ENCODE measurements around the gene CADM1.

Gene CADM1

DNA sequence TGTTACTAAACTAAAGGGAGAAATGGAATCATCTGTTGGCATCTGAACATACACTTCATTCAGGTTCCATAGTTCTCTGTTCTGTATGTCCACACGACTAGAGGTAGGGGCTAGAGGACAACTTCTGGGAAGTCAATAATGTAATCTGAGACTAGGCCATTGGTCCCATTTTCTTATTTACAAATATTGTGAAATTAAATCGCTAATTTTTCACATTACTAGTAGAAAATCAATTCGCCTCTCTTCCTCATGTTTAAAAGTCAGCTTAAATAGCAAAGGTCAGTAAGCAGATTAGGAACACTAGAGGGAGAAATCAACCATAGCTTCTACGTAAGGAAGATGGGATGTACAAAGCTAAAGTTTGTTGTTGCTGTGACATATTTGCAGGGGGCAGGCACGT is 59.7 kb downstream of the CADM1 start:
- DNase-seq = no peak

DNA sequence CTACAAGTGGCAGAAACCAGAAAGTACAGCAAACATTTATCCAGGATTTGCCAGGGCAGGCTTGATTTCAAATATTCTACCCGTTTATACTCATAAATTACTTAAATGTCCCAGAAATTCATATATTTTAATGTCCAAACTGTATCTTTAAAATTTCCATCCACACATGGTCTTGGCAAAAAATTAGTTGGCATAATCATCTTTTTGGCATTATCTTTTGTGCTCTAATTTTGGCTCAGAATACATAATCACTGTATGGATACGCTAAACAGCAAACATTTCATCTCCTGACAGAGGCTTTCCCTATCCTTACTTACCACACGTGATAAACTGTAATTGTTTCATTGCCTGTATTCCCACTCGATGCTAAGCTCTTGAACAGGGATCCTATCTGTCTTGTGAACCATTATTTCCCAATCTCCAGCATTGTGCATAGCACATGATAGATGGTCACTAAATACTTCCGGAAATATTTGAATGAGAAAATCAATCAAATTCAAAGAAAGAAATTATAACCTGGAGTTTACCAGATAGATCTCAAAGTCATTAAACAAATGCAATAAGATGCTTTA is 64.2 kb downstream of the CADM1 start:
- DNase-seq = no peak

DNA sequence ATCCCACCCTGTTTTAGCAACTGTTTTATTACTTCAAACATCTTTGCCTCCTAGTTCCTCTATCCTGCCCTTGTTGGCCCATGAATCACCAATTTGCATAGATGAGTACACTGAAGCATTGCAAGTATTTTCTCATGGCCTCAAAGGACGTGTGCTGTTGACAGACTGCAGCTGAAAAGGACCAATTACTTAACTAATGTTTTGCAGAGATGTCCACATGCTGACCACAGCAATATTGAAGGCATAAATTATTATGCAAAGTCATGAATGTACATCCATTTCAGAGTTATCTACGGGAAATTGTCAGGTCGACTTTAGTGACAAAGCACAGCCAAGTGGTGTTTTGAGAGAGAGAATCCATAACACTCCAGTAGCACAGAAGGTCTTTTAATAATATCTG is 64.8 kb downstream of the CADM1 start:
- DNase-seq = peak; percentile 89

DNA sequence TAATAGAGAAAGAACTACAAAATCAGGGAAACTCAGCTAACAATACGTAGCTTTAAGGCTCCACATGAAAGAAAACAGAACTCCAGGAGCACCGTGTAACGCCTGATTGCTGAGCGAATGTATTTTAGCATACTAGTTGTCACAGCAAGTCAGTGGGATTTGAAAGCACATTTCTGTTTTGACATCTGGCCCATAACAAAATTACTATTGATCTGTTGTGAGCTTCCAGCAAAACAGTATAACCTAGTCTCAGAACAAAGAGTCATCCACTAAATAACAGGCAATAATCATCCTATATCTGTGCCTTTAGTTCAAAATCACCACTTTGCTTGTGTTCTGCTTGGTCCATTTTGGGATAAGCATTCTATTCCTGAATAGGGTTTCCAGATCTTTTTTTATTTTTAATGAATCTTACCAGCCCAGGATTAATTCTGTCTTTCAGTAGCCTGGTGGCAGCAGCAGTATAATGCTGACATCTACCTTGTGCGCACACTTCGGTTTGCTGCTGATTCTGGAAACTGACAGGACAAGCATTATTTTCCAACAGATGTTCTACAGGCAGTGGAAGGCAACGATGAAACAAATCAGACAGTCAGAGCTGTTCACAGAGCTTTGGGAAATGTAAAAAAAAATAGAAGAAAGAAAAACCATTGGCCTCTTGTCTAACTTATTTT is 66.2 kb downstream of the CADM1 start:
- no peak for DNase-seq

DNA sequence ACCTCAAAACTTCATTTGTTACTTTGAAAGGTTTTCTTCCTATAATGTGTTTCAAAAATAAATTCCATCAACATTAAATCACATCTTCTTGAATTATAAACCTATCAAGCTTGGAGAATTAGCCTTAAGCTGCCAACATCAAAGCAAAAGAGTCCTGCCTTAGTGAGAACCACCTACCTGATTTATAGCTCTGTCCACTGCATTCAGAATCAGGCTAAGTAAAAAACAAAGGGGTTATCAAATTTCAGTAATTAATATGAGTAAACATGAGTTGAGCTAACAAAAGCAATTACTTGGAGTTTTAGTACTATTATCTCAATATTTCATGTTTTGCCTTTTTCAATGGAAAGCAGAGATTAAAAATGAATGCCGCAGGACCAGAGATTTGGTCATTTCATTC is 73.9 kb downstream of the CADM1 start:
- no peak for DNase-seq

DNA sequence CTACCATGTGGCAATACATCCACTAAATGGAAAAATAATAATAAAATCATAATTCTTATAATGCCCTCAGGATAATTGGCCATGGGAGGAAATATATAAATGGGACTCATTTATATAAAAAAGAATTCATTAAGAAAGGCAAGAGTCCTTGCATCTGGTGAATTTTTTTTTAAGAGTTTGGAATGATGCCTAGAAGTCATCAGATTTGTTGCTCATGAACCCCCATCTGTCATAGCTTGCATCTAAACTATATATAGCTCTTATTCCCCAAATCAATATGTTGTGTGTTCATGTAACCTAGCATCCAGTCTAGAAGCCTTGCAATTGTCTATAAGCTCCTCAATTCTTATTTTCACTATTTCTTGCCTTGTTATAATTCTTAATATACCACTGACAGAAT is 75.9 kb downstream of the CADM1 start:
- peak; percentile 36 for DNase-seq

DNA sequence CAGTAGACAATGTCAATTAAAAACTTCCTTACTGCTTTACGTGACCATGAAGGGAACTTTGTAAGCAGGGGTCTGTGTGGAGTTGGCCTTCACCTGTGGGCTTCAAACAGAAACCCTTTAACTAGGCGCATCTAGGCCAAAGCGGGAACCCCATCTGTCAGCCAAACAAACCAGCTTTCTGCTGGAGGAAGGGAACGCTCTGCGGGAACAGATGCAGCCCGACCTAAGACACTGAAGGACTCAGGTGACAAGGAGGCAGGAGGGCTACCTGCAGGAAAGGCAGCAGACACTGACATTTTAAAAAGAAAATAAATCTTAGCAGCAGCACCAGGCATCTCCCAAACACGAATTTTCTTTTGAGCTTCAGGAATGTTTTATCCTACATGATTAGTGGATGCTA is 78.4 kb downstream of the CADM1 start:
- no peak for DNase-seq

DNA sequence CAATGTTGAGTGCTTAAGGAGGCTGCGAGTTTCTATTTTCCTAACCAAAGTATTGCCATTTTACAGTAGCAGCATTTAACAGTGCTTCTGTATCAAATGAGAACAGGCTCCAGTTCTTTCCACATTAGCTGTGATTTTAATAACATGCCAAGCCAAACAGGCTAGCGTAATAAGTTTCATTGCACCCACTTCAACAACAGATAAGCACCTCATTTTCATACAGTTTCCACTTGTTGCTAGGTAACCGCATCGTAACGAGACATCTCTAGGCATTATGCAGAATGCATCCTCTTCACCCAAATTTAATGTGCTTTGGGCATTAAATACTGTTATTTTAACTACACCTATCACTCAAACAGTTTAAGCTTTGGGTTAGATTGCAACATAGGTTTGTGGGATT is 79.0 kb downstream of the CADM1 start:
- DNase-seq = no peak

DNA sequence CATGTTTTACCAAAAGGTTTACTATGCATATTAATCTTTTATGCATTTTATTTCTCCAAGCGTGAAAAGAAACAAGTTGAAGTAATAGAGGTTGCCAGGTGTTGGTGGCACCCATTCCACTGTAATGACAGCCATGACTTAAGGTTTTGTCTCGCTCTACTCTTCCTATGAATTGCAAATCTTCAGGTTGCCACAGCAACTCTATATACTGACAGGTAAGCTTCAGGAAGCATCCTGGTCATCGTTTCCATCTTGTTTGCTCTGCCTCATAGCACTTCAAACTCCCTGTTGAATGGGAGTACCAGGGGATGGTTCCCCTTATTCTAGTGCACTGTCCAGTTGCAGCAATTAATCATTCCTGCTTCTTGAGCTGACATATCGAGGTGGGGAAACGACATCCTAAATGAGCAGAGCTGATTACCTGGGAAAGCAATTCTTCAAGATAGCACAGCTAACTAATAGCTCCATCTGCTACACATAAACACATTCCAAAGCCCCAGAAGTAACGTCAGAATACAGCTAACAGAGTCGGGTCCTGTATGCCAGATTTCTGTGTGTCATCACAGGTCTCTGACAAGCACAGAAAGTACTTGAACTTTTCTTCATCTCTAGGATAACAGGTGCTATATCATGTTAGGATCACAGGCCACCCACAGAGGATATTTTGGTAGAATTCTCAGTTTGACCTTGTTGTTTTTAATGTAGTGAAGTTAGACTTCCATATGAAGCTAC is 80.3 kb downstream of the CADM1 start:
- peak; percentile 27 for DNase-seq

DNA sequence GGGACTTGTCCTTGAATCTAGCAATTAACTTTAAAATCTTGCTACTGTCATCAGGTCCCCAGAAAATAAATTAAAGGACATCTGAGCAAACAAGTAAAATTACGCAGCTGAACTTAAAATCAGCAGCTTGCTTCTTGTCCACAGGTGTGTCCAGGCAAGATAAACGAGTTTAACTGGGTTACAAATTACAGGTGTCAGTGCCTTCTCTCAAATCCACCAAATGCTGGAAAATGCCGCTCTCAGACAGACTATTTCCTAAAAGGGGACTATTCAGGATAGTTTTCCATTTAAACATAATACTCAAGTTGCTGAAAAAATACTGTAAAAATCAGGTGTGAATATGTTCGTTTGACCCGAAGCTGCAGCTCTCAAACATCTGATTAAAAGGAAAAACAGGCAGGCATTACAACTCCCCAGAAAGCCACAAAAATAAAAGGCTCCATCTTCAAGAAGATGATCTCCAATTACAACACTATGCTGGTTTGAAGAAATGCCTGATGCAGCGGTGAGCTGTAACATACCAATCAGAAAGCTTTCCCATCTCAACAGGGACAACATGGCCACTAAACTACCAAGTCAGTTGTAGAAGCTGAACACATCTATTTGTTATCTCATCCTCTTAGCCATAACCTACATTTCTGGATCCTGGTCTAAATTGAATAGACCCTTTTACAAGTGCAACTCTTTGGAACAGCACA is 82.1 kb downstream of the CADM1 start:
- peak; percentile 18 for DNase-seq

DNA sequence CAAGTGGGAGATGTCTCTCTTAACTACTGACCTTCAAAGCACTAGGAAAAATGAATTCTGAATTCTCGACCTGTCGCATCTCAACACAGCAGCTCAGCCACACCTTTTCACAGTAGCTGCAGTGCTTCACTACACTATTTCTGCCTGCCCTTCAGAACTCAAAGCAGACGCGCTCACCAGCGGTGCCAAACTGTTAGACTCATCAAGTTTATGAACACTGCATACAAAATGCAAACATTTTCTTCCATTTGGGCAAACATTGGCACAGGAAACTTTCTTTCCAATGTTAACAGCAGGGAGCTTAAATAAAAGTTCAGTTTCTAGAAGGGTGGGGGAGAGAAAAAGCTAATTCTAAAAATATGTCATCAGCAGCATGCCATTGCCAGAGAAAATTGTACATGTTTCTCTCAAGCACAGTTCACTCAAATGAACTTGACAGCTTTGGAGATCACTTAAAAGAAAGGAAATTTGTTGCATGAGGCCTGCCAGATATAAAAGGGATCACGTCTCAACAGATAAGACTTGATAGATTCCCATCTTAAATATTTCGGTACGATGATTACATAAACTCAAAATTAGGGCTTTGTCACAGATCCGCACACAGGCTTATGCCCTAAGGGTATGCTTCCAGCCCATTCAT is 82.7 kb downstream of the CADM1 start:
- no peak for DNase-seq

DNA sequence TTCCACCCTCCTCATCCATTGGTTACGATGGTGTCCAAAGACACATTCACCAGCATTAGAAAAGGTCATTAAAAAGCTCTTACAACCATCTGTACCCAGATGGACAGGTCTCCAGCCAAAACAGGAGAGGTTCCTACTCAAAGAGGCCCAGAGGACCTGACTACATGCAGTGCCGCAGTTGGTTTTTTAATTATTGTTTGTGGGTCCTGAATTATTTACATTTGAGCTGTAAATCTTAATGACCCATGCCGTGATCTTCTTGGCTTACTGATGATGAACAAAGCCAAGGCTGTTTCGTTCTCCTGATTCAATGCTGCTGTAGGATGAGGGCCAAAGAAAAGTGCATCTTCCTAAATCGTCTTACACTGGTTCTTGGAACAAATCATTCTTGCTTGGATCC is 83.7 kb downstream of the CADM1 start:
- DNase-seq = no peak

DNA sequence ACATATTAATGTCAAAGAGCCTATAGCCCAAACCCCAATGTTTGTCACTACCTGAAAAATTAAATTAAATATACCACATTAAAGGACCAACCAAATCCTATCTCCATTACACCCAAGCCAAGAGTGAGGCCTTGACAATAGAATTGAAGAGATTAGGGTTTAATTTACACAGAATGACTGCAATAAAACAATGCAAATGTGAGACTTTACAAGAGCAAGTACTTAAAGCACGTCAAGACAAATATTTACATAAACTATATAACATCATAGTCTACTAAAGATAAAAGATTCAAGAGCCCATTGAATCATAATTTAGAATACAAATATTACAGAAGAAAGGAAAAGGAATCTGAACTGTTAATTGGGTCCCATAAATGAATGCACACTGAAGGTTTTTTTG is 85.6 kb downstream of the CADM1 start:
- no peak for DNase-seq

DNA sequence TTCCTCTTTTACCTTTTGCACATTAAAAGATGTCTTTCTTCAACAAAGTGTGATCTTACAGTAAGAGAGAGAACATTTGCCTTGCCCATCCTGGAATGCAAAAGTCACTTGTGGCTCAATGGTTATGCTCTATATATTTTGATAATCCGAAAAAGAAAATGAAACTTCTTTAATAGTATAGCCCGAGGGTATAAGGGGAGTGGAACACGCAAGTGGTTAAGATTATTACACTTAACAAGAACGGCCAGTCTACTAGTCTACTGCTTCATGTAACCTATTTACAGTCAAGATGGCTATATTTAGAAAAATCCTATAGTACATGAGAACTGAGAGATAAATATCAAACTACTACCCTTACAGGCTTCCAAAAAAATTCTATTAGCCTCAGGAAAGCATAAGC is 86.1 kb downstream of the CADM1 start:
- no peak for DNase-seq

DNA sequence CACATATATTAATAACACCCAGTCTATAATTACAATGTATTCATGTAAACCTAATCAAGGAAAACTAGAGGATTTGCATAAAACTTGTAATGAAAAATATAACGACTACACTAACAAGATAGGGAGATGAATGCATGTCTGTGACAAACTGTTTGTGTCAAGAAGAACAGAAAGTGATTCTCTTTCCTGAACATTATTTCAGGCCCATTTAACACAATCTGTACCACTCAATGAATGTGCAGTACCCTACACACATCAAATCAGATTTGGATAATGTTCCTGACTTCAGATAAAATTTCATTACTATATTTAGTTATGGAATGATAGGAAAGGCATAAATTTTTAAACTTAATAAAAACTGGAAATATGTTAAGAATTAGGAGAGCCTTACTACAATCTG is 93.1 kb downstream of the CADM1 start:
- DNase-seq = no peak

DNA sequence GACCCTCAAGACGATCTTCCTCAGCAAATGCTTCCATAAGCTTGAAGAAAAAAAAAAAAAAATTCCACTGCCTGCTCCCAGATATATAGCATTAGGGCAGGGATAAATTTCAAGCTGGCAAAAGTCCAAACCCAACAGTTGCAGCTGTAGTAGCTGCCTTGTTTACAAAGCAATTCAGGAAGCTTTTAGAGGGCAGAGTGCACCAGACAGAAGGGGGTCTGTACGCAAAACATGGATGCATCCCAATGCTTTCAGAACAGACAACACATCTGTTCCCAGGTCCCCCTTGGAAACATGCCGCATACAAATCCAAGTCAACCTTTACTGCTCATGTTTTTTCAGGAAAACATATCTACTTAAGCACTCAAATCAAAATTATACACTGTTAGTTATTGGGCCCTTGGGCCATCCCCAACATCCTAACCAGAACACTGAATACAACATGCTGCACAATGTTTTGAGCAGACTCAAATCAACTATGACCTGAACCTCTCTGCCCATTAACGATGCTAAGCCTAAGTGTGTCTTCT is 94.5 kb downstream of the CADM1 start:
- DNase-seq = peak; percentile 29

DNA sequence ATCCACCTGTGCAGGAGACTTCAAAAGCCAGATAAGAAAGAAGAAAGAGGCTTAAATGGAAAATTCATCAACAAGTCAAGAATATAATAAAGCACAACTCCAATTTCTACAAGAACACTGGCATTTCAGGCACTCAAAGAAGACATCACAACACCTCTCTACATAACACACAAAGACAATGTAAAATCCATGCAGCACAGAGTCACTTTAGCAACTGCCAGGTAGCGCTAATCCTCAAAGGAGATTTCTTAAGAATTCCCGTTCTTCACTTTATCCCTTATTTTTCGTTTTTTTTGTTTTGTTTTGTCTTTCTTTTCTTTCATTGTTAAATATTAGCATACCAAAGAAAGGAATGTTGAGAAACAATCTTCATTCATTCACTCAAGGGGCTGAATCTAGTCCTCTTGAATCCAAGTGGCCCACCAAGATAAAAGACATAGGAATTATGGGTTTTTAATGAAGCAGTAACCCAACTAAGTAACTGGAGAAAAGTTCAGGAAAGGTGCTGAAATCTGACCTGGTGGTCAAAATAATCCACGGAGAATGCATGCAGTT is 95.0 kb downstream of the CADM1 start:
- no peak for DNase-seq

DNA sequence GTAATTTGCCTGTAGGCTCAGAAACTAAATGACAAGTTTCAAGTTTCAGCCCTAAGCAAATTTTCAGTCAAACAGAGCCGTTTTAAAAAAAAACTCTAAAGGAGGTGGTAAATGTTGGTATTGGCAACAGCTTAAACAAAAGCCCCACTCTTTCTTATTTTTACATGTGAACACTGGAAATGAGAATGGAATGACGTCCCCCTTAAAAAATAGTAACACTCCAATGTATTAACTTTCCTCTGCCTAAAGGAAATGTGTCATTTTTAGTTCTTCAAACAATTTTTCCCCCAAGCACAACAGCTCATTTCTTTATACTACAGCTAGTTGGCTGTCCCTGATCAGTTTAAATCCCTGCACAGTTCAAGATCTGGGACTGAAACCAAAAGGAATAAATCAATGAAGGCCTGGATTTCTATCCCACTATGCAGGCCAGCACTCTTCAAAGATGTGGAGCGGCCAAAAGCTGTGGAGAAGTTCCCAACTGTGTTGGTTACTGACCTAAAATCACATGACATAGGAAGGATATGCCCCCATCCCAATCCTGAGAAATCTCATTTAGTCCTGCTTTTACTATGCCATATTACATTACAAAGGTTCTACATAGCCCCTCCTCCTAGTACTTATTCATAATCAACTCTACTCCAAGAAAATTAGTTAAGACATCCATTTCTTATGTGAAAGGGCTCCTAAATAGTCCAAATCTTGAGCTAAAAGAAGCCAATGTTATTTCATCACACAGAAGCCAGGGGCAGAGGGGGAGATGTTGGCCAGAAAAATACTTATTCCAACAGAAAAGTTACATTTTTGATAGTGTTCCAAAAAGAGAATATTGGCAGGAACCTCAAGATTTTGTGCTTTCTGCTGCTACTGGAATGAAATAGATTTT is 95.9 kb downstream of the CADM1 start:
- peak; percentile 71 for DNase-seq

DNA sequence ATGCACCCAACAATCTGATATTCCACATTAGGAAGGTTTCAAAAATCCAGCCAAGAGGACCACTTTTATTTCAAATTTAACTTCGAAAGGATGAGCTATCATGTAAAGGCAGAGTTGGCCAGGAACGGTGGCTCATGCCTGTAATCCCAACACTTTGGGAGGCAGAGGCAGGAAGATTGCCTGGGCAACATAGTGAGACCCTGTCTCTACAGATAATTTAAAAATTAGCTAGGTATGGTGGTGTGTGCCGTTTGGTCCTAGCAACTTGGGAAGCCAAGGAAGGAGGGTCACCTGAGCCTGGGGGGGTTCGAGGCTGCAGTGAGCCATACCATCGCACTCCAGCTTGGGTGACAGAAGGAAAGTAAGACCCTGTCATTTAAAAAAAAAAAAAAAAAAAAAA is 96.7 kb downstream of the CADM1 start:
- DNase-seq = no peak

DNA sequence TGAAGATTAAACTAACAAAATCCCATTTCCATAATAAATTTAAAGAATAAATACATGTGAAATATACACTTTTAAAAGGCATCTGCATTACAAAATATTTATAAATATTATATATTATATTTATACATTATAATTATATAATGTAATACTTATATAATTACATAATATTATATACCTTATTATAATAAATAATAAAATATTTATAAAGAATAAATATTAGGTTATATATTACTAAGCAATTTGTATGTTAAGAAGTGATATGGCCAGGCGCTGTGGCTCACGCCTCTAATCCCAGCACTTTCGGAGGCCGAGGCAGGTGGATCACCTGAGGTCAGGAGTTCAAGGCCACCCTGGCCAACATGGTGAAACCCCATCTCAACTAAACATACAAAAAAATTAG is 97.8 kb downstream of the CADM1 start:
- DNase-seq = no peak

DNA sequence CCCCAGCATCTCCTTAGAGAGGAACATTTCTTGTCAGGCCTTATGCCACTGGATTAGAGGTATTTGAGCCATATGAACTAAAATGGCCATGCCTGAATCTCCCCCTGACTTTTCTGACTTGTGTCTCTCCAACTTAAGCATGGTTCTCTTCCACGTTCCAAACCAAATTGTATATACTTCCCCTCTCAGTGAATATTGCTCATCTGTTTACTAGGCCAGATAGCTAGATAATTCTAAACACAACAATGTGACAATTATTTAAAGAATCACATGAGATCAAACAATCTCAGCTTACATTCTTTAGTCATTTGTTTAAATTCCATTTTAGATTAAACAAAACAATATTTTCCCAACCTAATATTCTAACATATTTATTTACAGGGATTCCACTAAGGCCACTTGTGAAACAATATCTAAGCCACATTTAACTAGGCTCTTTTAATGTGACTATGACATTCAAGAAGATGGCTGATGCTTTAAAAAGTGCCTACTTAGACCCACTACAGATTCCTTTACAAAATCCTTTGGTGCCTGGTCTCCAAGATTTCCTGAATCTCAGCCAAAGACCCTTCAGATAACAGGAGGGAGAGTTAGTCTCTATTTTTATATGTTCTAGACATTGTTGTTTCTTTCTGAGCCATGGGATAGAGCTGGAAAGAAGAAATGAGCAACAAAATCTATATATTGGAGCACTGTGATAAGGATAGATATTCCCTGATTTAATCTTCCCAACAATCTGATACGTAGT is 105.7 kb downstream of the CADM1 start:
- no peak for DNase-seq
